GM10266 (cell line): ENCODE data around the gene NDST1.

Source experiments
- DNase-seq: peaks from one replicate; pipeline ENCODE4 v3.0.0; 2012; ENCODE audit errors: extremely low spot score
- CTCF ChIP-seq: IDR thresholded peaks from 2 replicates; pipeline ENCODE4 v1.5.1; 2012; ENCODE audit warnings: mild to moderate bottlenecking, low read depth; ENCODE audit not compliant: control insufficient read depth, insufficient read depth; ENCODE audit errors: missing control alignments

The NDST1 gene

DNA sequence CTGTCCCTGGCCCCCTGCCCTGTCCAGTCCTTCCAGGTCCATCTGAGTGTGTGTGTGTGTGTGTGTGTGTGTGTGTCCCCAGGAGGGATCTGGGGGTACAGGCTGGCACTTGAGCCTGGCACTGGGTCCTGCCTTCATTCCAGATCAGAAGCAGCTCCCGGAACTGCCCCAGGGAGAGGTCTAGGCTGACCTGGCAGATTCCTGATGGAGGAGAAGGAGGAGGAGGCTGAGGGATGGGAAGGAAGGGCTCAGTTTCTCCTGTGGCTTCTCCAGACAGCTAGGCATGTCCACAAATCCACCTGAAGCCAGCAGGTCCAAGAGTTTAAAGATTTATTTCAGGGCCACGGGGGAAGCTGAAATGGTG lies 328 bp downstream of the NDST1 start:
- DNase-seq, result no peak
- no peak for TF ChIP-seq CTCF

DNA sequence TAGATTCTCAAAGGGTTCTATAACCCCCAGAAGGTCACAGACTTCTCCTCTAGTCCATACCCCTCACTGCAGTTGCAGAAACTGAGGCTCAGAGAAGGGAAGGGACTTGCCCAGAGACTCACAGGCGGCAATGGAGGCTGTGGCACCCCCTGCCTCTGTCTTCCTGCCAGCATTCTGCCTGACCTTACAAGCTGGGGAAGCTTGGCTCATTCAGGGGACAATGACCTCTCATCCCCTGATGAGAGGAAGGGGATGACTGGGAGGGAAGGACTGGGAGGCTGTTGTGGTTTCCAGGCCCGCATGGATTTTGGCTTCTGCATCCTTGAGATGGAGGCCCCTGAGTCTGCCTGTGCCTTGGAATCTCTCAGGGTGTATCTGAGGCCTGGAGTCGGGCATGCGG lies 897 bp downstream of the NDST1 start:
- no peak for TF ChIP-seq CTCF
- DNase-seq, result no peak

GRCh38 chr5:150509992-150510391 lies 2.1 kb downstream of the NDST1 start:
- DNase-seq, result no peak
- TF ChIP-seq CTCF, result no peak

DNA sequence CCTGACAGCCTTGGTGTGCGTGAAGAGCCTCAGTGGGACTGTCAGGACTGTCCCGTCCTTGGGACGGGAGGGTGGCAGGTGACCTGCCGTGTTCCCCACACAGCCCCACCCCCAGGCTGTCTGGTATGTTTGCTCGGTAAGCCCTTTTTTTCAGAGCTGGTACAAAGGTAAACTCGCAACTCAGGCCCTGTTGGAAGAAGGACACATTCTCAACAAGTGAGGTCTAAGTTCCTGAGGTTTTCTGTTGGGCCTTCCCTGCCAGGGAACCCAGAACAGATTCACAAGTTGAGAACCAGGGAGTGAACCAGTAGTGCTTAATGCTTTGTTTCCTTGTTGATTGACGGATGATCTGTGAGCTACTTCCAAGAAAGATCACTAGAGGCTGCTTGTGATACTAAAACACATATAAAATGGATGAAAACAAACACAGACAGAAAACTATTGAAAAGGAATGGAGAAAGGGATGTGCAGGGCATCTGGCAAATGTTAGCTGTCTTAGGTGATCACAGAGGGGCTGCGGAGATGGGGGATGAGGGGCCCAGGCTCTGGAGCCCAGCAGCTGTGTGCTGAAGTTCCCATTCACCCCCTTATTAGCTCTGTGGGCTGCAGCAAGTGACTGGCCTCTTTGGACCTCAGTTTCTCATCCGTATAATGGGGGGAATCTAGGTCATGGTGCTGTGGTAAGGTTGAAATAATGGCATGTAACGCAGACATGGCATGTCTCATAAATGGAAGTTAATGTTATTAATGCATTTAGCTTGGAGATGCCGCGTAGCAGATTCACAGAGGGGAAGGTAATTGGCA lies 2.7 kb downstream of the NDST1 start:
- TF ChIP-seq CTCF, result no peak
- no peak for DNase-seq

- no peak for DNase-seq
These were observed 3.8 kb downstream of the NDST1 start for GRCh38 chr5:150511578-150512367.

GRCh38 chr5:150512368-150512747 lies 4.4 kb downstream of the NDST1 start:
- no peak for TF ChIP-seq CTCF
- DNase-seq, result no peak

More at GRCh38 chr5:150511578-150512367, 3.8 kb downstream of the NDST1 start:
- no peak for TF ChIP-seq CTCF

DNA sequence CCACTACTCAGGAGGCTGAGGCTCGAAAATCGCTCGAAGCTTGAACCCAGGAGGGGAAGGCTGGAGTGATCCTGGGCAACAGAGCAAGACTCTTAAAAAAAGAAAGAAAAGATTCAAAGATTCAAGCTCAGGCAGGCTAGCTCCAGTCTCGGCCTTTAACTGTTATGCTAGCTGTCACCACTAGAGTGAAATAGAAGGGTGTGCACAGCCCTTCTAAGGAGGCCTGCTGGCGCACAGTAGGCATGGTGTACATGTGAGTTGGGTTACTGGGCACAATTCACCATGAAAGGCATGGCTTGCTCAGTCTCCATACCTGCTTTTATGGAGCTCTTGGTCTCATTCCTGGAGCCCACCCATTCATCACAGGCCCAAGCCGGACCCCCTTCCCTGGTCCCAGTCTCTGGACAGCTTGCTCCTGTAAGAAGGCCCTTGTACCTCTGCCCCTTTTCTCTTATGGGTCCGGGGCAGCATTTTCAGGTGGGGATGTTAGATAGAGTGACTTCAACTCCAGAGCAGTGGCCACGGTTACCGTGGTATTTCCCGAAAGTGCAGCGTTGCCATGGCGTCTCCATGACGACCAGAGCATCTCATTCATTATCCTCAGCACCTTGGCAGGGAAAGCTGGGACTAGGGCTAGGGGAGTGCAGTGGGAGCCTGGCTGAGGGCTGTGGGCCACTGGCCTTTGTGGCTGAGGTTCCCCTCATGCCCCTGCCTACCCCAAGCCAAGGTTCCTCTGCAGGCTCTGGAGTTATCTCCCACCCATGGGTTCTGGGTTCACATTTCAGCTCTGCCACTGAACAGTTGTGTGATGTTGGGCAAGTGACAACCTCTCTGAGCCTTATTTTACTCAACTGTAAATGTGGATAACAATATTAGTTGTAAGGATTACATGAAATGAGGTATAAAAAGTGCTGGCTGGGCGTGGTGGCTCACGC lies 5.7 kb downstream of the NDST1 start:
- no peak for TF ChIP-seq CTCF
- DNase-seq, result no peak
